ENCODE data around the gene CELF6.

GRCh38 chr15:72323752-72324151, 3.8 kb upstream of the CELF6 start:
- no peak for TF ChIP-seq YY1 (IDR thresholded peaks at IDR 0.05; ENCODE audit: insufficient read depth, insufficient read length)
- no peak for TF ChIP-seq SUZ12 (IDR thresholded peaks at IDR 0.05; ENCODE audit: extremely low read depth, insufficient read depth, insufficient read length)

Data from NT2/D1 (cell line).